EL (cell line): ENCODE results near the gene SLC16A3.
"Not testable (repeated sequence)": the region's sequence is repeated elsewhere in the genome, so short reads cannot be mapped to it uniquely, and the experiment has no call there.

Experiments used
- DNase-seq: peaks from one replicate; pipeline ENCODE4 v3.0.0-alpha.2; 2016

Gene SLC16A3

DNA sequence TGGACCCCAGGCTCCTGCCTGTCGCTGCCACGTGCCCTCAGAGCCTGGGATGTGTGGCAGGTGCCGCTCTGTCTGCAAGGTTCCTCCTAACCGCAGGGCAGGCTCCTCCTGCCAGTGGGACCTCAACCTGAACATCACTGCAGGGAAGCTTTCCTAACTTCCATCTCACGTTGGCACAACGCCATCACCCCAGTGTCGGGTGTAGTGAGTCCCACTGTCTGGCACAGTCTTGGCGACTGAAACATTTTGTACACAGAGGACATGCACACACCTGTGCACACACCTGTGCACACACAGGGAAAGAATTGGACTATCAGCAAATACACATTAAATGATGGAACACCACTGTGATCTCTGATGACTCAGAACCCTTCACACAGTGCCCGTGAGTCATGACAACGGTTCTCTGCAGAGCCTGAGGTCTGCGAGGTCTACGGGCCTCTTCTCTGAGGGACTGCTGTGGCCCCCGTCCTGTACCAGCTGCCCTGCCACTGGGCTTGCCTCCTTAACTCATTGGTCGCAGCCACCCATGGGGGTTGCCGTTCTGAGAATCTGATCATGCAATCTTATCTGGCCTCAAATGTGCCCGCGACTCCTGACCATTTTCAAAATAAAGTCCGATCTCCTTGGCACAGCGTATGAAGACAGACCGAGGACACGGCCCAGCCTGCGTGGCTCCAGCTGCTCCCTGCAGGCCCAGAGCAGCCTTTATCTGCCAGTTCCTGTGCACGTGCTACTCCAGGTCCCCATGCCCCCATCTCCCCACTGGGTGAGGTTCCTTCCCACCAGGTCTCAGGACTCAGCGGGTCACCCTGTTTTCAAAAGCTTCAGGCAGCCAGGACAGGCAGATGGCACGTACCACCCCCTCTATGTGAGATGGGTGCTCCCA is 23.8 kb upstream of the SLC16A3 start:
- DNase-seq, result peak; percentile 89

DNA sequence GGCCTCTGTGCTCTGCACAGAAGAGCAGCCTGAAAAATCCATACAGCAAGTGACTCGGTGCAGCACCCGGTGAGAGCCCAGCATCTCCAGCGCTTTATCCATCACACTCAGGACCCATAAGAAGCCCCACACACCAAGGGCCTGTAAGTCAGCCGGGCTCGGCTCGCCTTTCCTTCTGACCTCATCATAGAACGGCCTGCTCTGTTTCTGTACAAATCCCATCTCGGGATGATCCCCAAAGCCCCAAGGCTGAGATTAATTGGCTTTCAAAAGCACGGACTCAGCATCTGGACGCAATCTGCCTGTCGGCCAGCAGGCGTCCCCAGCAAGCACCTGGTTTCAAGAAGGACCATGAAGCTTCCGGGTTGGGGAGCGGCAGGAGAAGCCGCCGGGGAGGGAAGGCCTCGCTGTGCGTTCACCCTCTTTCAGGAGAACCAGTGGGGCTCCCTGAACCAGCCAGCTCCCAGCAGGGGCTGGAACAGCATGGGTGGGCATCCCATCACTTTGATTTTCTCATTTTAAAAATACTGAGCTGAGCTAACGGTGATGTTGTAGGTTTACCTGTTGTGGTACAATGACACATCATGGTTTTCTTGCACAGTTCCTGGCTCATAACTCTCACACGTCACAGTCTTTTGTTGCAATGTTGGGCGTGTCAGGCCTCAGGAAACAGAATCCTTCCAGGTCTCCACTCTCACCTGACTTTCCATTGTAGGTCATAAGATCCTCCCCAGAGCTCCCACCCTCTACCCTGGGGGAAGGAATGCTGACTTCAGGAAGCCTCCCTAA is 22.9 kb upstream of the SLC16A3 start:
- DNase-seq, result peak; percentile 90

DNA sequence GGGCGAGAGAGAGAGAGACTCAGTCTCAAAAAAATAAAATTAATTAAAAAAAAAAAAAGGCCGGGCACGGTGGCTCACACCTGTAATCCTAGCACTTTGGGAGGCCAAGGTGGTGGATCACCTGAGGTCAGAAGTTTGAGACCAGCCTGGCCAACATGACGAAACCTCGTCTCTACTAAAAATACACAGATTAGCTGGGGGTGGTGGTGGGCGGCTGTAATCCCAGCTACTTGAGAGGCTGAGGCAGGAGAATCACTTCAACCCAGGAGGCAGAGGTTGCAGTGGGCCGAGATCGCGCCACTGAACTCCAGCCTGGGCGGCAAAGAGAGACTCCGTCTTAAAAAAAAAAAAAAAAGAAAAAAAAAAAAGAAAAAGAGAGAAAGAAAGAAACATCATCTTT is 18.2 kb upstream of the SLC16A3 start:
- DNase-seq, result not testable (repeated sequence)

DNA sequence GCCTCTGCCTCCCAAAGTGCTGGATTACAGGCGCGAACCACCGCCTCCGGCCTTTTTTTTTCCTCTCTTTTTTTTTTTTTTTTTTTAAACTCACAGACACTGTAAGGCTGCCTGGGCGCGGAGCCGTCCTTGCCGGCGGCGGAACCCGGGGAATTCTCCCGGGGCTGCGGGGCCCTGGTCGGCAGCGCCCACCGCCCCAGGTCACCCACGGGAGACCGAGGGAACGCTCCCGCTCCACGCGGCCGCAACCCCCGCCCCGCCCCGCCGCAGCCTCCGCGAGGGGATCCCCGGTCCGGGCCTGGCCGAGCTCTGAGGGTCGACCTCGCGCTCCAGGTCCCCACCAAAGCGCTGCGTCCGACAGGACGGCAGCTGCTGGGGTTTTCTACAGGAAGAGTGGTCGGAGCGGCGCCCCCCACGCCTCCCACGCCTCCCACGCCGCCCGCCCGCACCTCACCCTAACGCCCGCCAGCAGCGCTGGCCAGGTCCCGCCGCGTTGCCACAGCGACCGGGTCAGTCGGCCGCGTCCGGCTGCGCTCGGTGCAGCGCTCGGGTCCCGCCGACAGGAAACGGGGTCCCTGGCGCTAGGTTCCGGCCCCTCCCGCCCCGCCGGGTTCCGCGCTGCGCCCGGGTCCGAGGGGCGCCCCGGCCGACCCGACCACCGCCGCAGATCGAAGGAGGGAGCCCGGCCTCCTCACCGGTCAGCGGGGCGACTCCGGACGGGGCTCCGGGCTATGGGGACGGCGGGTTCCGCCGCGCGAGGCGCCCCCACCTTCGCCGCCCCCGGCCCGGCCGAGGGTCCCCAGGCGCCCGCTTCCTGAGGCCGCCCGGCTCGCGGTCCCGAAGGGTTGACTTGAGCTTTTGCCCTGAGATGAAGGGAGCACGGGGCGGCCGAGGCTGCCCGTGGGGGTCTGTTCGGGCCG is 16.3 kb upstream of the SLC16A3 start, which contains the start of gene CCDC57:
Gene CCDC57 (minus strand): TSS at position 512 of the 920 bp plus-strand sequence. CDS start 10,898 bp downstream, outside the sequence.
- peak; percentile 79 for DNase-seq

DNA sequence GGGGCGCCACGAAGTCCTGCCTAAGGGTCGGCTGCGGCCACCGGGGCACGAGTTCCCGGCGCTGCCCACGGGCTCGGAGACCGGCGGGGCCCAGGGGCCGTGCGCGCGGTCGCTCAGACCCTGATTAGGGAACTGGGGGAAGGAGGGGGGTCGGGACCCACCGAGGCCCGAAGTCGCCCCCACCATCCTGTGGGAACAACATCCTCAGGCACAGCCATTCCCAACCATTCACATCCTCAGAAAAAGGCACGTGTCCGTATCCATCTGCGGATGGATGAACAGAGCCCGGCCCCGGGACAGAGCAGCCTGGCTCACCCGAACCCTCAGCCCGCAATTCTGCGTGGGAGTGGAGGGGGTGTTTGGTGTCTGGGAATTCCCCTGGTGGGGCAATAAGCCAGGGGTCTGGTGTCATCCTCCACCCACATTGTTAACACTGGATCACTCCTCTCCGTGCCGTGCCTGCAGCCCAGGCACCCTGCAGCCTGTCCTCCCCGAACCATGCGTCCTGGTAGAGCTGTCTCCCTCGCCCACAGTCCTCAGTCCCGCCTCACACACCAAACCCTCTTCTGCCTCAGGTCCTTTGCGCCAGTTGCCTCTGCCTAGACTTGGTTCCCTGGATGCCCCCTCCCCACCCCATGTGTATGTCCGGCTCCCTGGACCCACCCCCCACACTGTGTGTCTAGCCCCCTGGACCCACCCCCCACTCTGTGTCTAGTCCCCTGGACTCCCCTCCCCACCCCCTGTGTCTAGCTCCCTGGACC is 15.4 kb upstream of the SLC16A3 start:
- DNase-seq, result peak; percentile 85

DNA sequence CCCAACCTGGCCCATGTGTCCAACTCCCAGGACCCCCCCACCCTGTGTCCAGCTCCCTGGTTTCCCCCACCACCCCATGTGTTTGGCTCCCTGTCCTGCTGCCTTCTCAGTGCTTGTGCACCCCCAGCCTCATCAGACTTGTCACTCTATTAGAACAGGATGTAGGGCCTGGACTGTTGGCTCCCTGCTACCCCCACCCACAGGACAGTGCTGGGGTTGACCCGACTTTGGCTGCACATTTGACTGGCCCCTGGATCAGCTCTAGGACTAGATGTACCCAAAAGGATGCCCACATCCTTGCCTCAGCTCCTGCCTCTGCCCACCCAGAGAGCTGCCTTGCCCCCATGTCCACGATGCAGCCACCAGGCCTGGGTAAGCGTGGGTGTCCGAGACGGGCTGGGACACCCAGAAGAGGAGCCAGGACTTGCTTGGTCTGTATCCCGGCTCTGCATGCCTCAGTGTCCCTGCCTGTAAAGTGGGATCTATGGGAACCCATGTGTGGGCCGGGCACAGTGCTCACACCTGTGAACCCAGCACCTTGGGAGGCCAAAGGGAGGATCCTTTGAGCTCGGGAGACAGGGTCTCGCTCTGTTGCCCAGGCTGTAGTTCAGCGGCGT is 14.7 kb upstream of the SLC16A3 start:
- no peak for DNase-seq

DNA sequence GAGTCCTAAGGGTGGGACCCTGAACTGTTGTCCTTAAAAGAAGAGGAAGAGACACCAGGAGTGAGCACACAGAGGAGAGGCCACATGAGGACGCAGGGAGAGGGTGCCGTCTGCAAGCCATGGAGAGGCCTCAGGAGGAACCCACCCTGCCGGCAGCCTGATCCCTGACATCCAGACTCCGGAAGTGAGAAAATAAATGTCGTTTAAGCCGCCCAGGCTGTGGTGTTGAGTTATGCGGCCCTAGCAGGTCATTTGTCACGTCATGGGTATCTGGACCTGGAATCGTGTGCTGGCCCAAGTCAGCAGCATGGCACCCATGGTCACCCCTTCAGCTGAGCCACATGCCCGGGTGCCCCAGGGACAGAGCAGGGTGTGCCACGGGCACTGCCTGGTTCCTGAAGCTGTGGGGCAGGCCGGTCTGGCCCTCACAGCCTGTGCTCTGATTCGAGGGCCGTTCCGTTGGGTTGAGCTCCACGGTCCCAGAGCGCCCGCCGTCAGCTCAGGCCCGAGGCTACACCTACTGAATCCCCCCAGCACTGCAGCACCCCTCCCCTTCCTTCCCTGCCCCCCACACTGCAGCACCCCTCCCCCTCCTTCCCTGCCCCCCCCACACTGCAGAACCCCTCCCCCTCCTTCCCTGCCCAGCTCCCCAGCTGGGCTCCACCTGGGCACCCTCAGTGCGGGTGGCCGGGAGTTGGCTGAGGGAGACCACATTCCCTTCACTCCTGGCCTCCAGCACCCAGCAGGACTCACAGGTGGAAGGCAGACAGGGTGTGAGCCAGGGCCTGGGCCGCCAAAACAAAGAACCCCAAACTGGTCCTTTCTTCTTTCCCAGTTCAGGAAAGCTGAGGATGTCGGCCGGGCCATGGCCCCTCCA is 13.5 kb upstream of the SLC16A3 start:
- DNase-seq, result no peak

DNA sequence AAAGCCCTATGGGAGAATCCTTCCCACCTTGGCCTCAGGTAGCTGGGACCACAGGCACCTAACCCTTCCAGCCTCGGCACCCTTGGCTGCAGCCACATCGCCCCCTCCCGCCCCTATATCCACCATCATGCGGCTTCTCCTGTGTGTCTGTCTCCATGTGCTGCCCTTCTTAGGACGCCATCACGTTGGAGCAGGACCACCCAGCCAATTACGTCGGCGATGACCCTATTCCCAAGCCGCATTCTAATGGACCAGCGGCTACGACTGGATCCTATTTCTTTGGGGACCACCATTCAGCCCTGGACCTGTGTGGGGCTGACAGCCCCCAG is 12.9 kb upstream of the SLC16A3 start:
- DNase-seq, result no peak

DNA sequence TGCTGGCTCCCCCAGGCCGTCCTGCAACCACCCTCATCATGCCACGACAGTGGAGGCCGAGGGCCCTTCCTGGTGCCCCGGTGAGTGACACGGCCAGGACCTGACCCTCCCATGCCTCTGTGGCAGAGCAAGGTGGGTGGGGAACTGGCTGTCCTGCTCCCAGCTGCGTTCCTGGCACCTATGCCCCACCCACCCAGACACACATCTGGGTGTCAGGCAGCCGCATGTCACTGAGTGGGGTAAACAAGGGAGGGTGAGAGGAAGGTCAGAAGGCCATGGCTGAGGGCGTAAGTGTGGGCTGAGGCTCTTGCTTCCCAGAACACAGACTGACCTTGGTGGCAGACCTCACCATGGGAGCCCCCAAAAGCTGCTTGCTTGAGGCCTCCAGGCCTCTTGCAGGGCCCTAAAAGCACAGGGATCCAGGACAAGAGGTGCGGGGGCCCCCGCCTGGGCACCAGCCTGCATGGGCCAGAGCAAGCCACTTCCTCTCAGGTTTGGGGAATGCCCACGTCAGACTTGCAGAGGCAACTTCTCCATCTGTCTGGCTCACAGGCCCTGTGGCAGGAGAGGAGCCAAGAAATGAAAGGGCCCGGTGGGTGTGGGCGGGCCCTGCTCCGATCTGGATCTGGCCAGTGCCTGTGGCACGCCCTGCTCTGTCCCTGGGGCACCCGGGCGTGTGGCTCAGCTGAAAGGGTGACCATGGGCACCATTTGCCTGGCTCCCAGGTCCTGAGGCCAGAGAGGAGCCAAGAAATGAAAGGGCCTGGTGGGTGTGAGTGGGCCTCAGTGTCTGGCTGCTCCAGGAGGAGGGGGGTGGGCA is 12.3 kb upstream of the SLC16A3 start:
- peak; percentile 95 for DNase-seq

DNA sequence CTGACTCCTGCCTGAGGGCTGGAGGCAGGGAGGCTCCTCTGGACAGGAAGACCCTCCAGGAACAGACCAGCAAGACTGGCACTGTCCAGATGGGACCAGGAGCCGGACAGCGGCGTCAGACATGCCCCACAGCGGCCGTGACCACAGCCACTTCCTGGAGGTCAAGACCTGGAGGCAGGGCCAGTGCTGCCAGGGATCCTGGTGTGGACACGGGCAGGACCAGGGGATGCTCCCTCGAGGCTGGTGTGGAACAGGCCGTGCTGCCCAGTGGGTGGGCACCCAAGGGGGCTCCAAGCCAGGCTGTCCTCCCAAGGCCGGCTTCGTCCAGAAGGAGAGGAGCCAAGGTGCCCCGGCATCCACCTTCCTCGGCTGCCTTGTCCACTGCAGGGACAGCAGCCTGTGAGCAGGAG is 11.7 kb upstream of the SLC16A3 start:
- DNase-seq, result peak; percentile 75

DNA sequence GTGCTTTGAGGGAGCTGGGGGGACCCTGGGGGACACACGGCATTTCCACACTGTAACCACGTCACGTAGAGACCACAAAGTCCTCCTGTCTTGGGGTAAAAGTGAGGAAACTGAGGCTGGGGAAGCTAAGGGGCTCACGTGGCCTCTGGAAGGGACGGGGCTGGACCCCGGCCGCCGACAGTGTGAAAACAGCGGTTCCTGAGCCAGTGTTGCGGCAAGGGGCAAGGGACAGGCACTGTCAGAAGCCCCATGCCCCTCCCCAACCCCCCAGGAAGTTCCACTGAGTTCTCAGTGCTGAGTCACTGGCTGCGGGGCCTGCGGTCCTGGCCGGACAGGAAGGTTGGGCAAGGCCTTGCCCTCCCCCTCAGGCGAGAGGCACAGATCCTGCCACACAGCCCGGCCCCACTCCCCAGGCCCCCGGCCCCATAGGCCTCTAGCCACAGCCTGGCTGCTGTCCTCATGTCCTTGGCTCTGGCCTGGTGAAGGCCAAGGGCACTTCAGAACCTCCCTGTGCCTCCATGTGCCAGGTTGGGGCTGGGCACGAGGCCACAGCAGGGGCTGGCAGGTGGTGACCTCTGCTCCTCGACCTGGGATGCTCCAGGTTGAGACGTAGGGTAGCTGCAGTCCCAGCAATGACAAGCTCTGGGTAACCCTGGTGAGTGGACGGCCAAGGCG is 11.2 kb upstream of the SLC16A3 start:
- DNase-seq, result peak; percentile 97

DNA sequence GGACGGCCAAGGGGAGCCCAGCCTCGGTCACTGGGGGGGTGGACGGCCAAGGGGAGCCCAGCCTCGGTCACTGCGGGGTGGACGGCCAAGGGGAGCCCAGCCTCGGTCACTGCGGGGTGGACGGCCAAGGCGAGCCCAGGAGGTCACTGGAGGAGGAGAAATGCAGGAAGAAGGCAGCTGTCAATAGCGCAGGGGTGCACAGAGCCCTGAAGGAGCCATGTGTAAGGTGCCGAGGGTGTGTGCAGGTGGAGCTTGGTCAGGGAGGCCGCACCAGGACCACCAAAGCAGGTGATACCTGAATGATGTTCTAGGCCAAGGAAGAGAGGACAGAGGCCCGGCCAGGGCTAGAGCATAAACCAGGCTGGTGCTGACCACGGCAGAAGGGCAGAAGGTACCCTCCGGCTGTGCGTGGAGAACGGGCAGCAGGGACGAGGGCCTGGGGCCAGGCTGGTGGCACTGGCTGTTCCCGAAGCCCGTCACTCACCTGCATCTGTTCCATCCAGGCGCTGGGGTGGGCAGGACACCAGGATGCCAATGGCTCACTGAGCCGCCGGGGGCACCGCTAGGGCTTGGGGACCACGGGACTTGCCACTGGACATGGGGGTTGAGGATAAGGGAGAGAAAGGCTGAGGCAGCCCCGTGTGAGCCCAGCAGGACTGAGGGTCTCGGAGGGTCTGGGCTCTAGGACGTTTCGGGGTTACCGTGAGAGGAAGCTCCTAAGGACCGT is 10.3 kb upstream of the SLC16A3 start:
- DNase-seq, result no peak

DNA sequence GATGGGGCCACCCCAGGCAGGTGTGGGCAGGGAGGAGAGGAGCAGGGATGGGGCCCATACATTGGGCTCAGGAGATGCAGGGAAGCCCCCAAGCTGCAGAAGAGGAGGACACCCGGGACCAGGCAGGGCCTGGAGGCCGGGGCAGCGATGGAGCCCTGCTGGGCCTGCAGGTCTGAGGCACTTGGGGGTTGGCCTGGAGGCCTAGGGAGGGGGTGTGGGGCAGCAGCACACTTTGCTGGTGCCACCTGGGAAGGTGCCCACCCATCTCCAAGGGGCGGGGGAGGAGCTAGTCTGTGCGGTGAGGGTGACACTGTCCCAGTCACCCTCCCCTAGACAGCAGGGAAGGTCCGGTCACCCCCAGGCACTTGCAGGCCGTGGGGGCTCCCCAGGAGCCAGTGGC is 9.8 kb upstream of the SLC16A3 start:
- DNase-seq, result no peak

DNA sequence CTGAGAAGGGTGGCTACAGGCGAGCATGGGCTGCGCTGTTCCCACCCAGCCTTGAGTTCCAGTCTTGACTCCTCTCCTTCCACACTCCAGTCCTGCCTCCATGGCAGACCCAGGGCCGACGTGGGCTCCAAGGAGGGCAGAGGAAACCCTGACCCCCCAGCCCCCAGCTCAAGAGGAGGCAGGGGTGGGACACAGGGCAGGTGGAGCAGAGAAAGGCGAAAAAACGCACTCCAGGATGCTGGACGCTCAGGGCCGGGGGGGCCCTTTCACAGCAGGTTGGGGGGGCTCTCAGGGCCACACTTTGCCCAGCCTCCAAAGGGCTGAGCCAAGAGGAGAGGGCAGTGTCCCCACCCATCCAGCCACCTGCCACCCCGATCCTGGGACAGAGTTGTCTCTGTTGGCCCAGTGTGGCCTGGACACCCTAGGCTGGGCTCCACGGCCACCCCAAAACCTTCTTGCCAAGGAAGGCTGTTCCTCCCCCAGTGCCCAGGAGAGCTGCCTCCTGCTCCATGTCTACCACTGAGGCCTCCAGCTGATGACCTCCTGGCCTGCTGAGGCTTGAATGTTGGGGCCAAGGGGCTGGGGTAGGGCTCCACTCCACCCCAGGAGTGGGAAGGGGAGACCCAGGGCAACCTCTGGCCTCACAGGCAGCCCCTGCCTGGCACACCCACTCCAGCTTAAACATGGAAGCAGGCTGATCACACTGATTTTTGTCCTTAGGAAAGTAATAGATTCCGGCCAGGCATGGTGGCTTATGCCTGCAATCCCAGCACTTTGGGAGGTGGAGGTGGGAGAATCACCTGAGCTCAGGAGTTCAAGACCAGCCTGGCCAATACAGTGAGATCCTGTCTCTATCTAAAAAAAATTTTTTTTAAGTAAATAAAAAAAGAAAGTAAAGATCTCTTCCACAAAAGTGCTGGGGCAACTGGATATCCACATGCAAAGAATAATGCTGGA is 8.8 kb upstream of the SLC16A3 start:
- no peak for DNase-seq

DNA sequence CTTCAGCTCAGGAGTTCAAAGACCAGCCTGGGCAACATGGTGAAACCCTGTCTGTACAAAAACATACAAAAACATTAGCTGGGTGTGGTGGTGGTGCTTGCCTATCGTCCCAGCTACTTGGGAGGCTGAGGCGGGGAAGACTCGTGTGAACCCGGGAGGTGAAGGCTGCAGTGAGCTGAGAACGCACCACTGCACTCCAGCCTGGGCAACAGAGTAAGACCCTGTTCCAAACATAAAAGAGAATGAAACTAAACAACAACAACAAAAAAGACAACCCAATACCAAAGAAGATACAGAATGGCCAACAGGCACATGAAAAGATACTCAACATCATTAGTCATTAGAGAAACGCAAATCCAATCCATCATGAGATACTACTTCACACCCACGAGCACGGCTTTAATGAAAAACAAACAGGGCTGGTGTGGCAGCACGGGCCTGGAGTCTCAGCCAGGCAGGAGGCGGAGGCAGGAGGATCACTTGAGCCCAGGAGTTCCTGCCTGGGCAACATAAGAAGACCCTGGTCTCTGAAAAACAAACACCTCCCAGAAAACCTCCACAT is 7.4 kb upstream of the SLC16A3 start:
- no peak for DNase-seq

DNA sequence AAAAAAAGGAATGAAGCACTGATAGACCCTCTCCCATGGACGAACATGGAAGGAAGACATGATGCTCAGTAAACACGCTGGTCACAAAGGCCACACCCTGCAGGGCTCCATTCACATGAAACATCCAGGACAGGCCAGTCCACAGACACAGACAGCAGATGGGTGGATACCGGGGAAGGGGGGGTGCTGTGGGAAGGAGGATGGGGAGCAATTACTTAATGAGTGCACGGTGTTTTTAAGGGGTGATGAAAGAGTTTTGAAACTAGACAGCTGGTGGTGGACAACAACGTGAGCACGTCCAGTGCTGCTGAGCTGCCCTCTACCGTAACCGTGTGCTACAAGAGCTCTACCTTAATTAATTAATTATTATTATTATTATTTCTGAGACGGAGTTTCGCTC is 6.0 kb upstream of the SLC16A3 start:
- DNase-seq, result no peak

DNA sequence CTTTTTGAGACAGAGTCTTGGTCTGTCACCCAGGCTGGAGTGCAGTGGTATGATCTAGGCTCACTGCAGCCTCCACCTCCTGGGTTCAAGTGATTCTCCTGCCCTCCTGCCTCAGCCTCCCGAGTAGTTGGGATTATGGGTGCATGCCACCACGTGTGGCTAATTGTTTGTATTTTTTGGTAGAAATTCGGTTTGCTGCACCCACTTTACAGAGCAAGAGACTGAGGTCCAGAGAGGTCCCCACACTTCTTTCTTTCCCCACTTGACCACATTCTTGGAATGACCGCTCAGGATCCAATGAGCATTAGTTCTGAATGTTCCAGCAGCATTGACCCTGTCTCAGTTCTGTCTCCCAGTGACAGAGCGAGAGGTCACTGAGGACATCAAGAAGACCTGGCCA is 5.3 kb upstream of the SLC16A3 start:
- no peak for DNase-seq
